ENCODE measurements around the gene PRDM16. TPM values are rescaled to one million over a fixed set of nuclear protein-coding genes. Genes with fewer than 3 reads are reported as not detected.

The PRDM16 gene
- total and polyA plus RNA-seq, 2 of the 13 experiments (the other 11 are each of a cell fraction or from before 2014, with no cell fraction given): 0.15 to 0.81 TPM

DNA sequence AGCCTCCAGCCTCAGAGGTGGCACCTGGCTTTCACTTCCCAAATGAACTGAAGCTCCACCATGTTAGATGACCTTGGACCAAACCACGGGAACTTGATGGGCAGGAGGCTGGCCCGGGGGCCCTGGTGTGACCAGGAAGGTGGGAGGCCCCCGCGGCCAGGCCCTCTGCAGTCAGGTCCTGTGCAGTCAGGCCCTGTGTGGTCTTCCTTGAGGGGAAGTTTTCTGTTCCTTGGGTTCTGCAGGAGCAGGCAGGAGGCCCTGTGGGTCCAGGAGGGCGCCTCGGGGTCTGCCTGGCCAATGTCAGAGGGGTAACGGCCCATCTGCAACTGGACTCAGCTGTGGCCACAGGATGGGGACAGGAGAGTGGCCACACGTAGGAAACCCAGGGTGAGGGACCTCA is 13.0 kb downstream of the PRDM16 start (continued):
- no peak for TF ChIP-seq MXI1 (IDR thresholded peaks at IDR 0.05; ENCODE audit: borderline replicate concordance, low read depth, low read length)

GRCh38 chr1:3082571-3083516 is 13.8 kb downstream of the PRDM16 start:
- WGBS (ENCODE audit: low lambda C conversion rate): 74% methylated on average over 7 of the region's 42 CpGs
- Histone ChIP-seq H3K27ac (ENCODE audit: extremely low read length, insufficient read depth, low read length) (no peak overlapping the region), H3K4me2 (ENCODE audit: low read depth, low read length) (no peak overlapping the region), H3K9me3 (ENCODE audit: low read length) (no peaks in the 10 kb centered on the region), H3K27me3 (ENCODE audit: control insufficient read depth in 1 of 2, insufficient read depth in 2 of 2, low read length in 2 of 2) (peaks cover 8 to 11% of the 10 kb centered on the region in 2 experiments; a peak in 3 of 5 replicates), H3K36me3 (replicated peaks in 1 of 2; ENCODE audit: control insufficient read depth in 1 of 2, insufficient read depth in 2 of 2, low read length in 2 of 2) (no peaks in the 10 kb centered on the region), H2AFZ (ENCODE audit: low read length) (no peak overlapping the region), H3K9ac (ENCODE audit: insufficient read depth, low read depth, low read length) (no peak overlapping the region), H3K4me1 (ENCODE audit: insufficient read depth, low read length) (no peaks in the 10 kb centered on the region), H3K79me2 (ENCODE audit: insufficient read depth, low read length) (no peaks in the 10 kb centered on the region), H3K4me3 (replicated peaks in 1 of 3; ENCODE audit: insufficient read depth in 1 of 3, low read depth in 2 of 3, low read length in 3 of 3) (no peak overlapping the region), H4K20me1 (ENCODE audit: insufficient read depth, low read length) (no peaks in the 10 kb centered on the region)
- intact Hi-C loops (cut with micrococcal nuclease; ENCODE audit: unreplicated experiment): no loop called here
- ChIA-PET POLR2A (no interaction called here), CTCF (ENCODE audit: low intra/inter-chr PET ratio, low total read pairs) (no interaction called here)
- FAIRE-seq: no peak
- TF ChIP-seq ATAD3A (CRISPR knock-in tag; IDR thresholded peaks at IDR 0.05): no peak
- no peak for TF ChIP-seq ZNF720 (CRISPR knock-in tag; IDR thresholded peaks at IDR 0.05)
- no peak for TF ChIP-seq TBP (CRISPR knock-in tag; IDR thresholded peaks at IDR 0.05)
- no peak for TF ChIP-seq ZNF30 (CRISPR knock-in tag; IDR thresholded peaks at IDR 0.05)
- TF ChIP-seq HOXD1 (CRISPR knock-in tag; IDR thresholded peaks at IDR 0.05): no peak
- no peak for TF ChIP-seq NFE2 (CRISPR knock-in tag; IDR thresholded peaks at IDR 0.05)
- no peak for TF ChIP-seq ZNF557 (CRISPR knock-in tag; IDR thresholded peaks at IDR 0.05)
- TF ChIP-seq, protein P1, sequence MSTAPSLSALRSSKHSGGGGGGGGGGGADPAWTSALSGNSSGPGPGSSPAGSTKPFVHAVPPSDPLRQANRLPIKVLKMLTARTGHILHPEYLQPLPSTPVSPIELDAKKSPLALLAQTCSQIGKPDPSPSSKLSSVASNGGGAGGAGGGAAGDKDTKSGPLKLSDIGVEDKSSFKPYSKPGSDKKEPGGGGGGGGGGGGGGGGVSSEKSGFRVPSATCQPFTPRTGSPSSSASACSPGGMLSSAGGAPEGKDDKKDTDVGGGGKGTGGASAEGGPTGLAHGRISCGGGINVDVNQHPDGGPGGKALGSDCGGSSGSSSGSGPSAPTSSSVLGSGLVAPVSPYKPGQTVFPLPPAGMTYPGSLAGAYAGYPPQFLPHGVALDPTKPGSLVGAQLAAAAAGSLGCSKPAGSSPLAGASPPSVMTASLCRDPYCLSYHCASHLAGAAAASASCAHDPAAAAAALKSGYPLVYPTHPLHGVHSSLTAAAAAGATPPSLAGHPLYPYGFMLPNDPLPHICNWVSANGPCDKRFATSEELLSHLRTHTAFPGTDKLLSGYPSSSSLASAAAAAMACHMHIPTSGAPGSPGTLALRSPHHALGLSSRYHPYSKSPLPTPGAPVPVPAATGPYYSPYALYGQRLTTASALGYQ (CRISPR knock-in tag; IDR thresholded peaks at IDR 0.05): no peak
- no peak for TF ChIP-seq NCOR1 (IDR thresholded peaks at IDR 0.05; ENCODE audit: borderline replicate concordance, low read length)
- no TSS peak for BruUV-seq (replicated peaks)
- DNase-seq (ENCODE audit: low spot score): no peak
- in situ Hi-C loops (cut with HindIII; ENCODE audit: extremely low pct_ligation_motif_present, low pct_unique_long_range_greater_than_20kb): no loop called here
- no peak for ATAC-seq
